GM19395 (cell line): ENCODE measurements around the gene SAMD9.
A peak's percentile ranks its signal among the peaks of the same experiment; 100 is the strongest.
"Not testable (repeated sequence)": the region's sequence is repeated elsewhere in the genome, so short reads cannot be mapped to it uniquely, and the experiment has no call there.

Source experiments
- ATAC-seq: cut with Tn5 transposase; IDR thresholded peaks from one replicate; pipeline ENCODE4 v1.9.1; 2021; ENCODE audit warnings: mild to moderate bottlenecking, moderate library complexity; ENCODE audit not compliant: unreplicated experiment

SAMD9 gene

DNA sequence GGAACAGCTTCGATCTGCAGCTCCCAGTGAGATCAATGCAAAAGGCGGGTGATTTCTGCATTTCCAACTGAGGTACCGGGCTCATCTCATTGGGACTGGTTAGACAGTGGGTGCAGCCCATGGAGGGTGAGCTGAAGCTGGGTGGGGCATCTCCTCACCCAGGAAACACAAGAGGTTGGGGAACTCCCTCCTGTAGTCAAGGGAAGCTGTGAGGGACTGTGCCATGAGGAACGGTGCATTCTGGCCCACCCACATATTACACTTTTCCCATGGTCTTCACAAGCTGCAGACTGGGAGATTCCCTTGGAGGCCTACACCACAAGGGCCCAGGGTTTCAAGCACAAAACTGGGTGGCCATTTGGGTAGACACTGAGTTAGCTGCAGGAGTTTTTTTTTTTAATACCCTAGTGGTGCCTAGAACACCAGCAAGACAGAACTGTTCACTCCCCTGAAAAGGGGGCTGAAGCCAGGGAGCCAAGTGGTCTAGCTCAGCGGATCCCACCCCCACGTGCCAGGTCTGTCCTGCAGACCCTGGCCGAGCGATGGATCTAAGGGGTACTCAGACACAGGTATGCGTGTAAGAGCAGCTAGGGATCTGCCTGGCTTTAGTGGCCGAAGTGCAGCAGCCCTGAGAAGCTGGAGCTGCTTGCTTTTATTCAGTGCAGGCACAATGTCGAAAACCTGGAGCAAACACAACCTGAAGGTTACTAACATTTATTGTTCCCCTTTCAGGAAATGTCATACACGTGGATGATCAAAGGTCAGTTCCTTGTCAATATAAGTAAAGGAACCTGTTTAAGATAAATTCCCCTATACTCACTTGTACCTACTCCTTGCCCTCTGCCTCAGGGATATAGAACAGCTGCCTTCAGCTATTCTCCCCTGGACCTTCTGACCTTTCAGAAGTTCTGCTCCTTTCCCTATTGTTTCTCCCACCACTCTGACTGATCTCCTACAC, 3.1 kb upstream of the SAMD9 start:
- no peak for ATAC-seq

DNA sequence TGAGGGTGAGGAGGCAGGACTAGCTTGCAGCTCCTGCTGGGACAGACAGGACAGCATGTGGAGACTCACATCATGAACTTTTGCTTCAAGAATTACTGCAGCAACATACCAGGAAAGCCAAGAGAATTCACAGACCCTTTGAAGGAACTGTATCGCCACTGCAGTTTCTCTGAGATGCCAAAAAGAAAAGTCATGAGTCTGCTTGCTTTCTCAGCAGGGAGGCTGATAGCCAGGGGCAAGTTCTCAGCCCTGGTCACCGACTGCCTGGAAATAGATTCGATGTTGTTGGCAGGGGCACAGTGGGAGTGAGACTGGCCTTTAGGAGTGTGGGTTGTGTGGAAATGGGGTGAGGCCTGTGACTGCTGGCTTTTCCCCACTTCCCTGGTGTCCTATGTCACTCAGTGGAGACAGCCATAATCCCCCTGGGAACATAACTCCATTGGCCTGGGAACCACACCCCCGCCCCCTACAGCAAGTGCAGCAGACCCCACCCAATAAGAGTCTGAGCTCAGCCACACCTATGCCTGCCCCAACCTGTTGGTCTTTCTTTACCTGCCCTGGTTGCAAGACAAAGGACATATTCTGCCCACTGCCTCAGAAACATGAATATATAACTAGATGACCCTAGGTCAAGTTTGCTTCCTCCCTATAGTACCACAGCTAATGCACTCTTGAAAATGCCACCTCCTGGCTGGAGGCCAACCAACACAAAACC, 1.6 kb upstream of the SAMD9 start:
- ATAC-seq = no peak

DNA sequence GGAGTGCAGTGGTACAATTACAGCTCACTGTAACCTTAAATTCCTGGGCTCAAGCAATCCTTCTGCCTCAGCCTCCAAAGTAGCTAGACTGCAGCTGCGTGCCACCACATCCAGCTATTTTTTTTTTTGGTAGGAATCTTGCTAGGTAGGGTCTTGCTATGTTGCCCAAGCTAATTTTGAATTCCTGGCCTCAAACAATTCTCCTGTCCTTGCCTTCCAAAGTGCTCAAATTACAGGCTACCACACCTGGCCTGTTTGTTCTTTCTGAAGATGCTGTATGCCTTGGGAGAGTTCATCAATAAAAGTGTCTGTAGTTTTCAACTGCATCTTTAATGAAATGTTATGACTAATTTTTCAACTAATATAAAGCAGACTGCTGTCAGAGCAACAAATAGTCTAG, 452 bp downstream of the SAMD9 start:
- peak; percentile 31 for ATAC-seq

DNA sequence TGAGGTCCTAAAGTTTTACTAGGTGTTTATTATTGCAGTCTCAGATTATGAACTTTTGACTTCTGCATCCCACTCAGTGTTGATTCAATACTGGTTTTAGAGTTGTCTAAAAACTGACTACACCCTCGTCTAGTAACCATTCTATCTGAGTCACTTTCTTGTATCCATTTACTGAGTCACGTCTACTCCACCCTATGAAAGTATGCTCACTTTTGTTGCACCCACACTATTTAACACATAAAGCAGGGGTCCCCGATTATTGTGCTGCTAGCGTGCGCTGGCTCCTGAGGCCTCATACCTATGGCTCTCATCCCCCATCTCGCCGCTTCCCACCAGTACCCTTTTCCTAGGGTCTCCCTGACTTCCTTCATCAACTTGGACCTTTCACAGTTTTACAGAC, 2.0 kb downstream of the SAMD9 start:
- no peak for ATAC-seq

DNA sequence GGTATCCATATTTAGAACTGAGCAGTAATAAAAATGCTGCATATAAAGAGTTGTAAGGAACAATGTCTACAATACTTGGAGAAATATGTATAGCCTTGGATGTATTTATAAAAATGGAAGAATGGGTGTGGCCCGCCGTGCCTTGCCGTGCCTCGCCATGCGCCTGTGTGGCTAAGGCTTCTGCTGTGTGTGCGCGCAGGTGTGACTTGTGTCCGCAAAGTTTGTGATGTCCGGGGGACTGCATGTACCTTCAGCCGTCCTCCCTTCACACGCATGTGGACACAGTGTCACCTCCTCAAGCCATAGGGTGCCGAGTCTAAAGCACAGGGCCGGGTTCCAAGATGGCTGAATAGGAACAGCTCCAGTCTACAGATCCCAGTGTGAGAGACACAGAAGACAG, 9.8 kb downstream of the SAMD9 start:
- no peak for ATAC-seq

DNA sequence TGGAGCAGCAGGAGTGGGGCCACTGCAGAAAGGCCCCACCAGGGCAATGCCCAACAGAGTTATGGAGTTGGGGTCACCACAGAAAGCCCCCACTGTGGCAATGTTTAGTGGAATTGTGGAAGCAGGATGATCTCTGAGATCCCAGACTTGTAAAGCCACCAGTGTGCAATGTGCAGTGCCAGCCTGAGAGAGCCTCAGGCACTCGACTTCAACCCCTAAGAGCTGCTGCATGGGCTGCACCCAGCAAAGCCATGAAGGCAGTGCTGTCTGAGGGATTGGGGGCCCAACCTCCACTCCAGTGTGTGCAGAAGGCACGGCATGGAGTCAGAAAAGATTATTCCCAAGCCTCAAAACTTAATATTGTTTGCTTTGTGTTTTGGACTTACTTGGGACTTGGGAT, 20.4 kb downstream of the SAMD9 start:
- ATAC-seq = no peak

DNA sequence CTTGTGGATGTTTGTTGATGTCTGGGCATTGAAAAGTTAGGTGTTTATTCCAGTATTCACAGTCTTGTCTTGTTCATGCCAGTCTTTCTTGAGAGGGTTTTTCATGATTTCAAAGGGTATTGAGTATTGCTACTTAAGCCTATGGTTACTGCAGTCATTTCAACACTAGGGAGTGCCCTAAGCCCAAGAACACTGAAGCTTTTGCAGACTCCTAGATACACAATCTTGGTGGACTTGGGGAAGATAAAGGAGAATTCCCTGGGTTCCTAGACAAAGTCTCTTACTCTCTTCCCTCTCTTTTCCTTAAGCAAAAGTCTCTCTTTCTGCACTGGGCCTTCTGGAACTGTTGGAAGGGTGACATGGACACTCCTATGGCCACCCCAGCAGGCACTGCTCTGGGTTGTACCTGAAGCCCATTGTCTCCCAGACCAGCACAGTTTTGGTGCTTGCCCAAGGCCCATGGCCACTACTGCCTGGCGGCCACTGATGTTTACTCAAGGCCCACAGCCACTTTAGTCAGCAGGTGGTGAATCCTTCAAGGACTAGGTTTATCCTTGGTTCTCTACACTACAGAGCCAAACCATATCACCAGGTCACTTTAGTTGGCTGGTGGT, 24.9 kb downstream of the SAMD9 start:
- ATAC-seq = peak; percentile 79

DNA sequence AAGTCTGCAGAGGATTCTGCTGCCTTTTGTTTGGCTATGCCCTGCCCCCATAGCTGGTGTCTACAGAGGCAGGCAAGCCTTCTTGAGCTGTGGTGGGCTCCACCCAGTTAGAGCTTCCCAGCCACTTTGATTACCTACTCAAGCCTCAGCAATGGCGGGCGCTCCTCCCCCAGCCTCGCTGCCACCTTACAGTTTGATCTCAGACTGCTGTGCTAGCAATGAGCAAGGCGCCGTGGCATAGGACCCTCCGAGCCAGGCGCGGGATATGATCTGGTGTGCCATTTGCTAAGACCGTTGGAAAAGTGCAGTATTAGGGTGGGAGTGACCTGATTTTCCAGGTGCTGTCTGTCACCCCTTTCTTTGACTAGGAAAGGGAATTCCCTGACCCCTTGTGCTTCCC, 44.4 kb downstream of the SAMD9 start:
- ATAC-seq = not testable (repeated sequence)

DNA sequence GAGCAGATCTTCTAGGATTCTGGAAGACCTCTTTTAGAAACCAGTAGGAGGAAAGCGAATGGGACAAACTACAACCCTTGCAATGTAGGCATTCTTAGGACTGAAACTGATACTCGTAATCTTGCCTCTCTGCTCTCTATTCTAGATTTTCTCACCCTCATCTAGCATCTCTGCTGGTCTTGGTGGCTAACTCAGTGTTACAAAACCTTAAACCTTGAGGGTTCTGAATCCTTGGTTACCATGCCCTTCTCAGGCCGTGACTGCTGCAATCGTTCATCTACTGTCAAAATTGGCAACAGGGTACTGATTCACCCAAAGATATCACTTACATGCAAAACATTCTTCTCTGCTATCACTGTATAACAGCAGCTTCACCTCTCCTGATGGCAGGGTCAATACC, 55.2 kb downstream of the SAMD9 start:
- ATAC-seq = no peak

DNA sequence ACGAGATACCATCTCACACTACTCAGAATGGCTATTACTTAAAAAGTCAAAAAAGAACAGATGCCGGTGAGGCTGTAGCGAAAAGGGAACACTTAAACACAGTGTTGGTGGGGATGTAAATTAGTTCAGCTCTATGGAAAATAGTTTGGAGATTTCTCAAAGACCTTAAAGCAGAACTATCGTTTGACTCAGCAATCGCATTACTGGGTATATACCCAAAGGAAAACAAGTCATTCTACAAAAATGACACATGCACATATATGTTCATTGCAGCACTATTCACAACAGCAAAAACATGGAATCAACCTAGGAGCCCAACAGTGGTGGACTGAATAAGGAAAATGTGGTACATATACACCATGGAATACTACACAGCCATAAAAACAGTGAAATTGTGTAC, 56.9 kb downstream of the SAMD9 start:
- ATAC-seq = no peak

DNA sequence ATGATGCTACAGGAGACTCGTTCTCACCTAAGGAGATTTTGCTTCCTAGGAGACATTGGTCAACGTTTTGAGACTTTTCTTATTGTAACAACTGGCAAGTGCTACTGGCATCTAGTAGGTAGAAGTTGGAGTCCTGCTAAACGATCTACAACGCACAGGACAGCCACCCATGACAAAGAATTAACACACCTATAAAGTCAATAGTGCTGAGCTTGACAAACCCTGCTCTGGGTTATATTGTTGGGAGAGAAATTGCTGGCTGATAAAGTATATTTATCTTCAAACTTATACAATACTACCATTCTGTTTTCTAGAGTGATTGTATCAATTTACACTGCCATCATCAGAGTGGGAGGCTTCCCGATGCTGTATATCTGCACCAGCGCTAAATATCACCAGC, 57.8 kb downstream of the SAMD9 start:
- no peak for ATAC-seq

DNA sequence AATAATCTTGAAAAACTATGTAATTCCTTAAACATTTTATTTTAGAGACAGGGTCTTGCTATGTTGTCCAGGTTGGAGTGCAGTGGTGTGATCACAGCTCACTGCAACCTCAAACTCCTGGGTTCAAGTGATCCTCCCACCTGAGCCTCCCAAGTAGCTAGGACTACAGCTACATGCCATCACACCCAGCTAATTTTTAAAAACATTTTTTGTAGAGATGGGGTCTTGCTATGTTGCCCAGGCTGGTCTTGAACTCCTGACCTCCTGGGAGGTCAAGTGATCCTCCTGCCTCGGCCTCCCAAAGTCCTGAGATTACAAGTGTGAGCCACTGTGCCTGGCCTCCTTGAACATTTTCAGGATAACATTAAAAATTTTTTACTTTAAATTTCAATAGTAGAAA, 61.2 kb downstream of the SAMD9 start:
- not testable (repeated sequence) for ATAC-seq

DNA sequence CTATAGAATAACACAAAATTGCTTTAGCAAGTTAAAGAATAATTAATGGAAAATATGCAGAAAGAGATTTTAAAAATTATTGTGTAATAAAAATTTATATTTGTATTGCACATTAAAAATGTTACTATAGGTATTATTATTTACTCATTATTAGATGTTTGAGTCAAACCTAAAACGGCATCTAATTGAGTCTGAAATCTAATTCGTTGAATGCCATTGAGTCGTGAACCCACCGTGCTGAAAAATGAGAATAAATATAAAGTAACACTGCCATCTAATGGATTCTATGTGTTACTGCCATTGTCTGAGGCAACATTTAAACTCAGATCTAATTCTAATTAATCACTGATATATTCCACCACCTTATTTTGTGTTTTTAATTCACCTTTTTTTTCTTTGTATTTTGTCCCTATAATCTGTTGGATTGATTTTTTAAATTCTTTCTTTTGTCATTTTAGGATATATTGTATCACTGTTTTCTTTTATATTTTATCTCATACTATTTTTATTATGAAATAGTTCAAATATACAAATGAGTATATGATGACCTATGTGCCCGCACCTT, 62.2 kb downstream of the SAMD9 start:
- peak; percentile 82 for ATAC-seq

DNA sequence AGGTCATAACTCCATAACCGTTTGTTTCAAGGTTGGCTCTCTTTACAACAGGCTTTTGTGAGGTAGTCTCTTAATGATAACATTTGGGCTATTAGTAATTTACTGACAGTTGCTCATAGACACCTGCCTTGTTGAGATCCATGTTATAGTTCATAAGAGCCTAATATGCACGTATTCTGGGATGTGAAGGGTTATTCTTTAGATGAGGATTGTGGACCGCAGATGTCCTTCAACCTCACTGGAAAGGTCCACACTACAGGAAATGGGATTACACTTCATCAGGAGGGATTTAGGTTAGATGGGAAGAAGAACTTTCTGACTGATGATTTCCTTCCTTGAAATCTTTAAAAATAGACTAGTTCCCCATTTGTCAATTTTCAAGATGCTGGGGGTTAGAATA, 62.8 kb downstream of the SAMD9 start:
- no peak for ATAC-seq

DNA sequence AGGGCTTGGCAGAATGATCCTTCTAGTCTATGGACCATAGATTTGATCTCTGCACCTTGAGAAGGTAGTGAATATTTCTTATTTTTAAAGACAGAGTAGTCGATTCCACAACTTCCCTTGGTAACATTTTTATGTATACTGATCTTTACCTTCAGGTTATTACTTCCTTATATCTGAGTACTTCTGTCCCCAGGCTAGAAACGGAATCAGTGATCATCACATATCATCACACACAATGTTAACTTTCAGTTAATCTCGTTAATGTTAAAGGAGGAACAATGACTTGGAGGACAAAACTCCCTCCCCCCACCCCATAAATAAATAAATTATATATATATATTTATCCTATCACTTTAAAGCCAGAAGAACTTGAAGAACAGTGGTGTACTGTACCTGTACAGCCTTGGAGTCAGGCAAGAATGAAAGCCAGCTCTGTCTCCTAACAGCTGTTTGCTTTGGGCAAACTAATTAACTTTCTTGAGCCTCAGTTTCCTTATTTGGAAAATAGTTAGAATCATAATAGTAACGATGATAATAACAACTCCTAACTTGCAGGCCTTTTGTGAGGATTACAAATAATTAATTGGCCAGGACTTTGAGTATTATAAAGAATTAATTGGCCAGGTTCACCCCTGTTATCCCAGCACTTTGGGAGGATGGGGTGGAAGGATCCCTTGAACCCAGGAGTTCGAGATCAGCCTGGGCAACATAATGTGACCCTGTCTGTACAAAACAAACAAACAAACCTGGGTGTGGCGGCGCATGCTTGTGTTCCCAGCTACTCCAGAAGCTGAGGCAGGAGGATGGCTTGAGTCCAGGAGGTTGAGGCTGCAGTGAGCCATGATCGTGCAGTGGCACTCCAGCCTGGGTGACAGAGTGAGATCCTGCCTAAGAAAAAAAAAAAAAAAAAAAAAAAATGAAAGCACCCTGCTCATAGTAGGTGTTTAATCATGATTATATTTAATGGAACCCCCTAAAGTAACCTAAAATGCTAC, 63.5 kb downstream of the SAMD9 start:
- ATAC-seq = no peak

DNA sequence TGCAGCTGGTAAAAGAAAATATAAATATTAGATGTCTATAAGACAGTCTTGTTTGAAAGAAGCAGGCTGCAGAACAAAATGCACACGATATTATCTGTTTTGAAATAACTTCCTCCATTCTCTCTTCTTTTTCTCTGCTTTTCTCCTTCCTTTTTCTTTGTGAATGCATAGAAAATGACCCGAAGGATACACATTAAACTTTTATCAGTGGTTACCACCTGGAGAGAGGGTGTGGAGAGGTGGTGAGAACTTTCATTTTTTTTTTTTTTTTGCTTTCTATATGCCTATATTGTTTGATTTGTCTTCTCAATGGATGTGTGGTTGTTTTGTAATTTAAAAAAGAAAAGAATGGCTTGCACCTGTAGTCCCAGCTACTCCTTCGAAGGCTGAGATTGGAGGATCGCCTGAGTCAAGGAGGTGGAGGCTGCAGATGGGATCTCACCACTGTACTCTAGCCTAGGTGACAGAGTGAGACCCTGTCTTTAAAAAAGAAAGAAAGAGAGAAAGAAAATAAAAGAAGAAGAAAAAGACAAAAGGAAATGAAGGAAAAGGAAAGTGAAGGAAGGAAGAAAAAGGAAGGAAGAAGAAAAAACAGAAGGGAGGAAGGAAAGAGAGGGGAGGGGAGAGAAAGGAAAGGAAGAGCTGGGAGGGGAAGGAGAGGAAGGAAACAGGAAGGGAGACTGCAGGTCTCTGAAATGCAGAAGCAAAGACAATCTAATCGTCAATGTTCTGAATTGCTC, 64.4 kb downstream of the SAMD9 start:
- no peak for ATAC-seq

DNA sequence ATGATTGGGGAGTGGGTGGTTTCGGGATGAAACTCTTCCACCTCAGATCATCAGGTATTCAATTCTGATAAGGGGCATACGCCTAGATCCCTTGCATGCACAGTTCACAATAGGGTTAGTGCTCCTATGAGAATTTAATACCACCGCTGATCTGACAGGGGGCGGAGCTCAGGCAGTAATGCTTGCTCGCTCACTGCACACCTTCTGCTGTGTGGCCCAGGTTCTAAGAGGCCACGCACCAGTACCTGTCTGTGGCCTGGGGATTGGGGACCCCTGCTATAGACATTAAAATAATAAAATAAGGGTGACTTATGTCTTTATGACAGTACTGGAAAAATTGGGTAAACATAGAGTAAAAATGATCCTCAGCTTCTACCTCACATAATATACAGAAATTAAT, 66.1 kb downstream of the SAMD9 start:
- ATAC-seq = no peak
